Activated CD4-positive, CD25-positive, alpha-beta regulatory T cell (primary cell): ENCODE measurements around the gene ENKUR.

Experiments used
- DNase-seq, 4 experiments: peaks; one replicate each; lab custom pipeline; 2025; lab: John Stamatoyannopoulos, UW

ENKUR gene

GRCh38 chr10:24944512-24945255 is 71.3 kb downstream of the ENKUR start:
- no peak for DNase-seq

- DNase-seq = no peak
Measured at GRCh38 chr10:24938525-24938924, 77.4 kb downstream of the ENKUR start.

- no peak for DNase-seq
Measured at GRCh38 chr10:24938076-24938475, 77.9 kb downstream of the ENKUR start.

- no peak for DNase-seq
Measured at GRCh38 chr10:24935504-24936292, 80.3 kb downstream of the ENKUR start.
